ENCODE results near the gene TBC1D17. TPM values are rescaled to one million over a fixed set of nuclear protein-coding genes. Genes with fewer than 3 reads are reported as not detected.
"Not testable (repeated sequence)": the region's sequence is repeated elsewhere in the genome, so short reads cannot be mapped to it uniquely, and the experiment has no call there.

Gene TBC1D17
- total and polyA plus RNA-seq, 11 donors: 30.1 to 54.8 (median 38.1) TPM

GRCh38 chr19:49923055-49924003 is 45.8 kb downstream of the TBC1D17 start:
- Histone ChIP-seq H3K4me3 (no peak overlapping the region), H3K27me3 (no peaks in the 10 kb centered on the region), H3K4me1 (peaks cover 0 to 63% (median 19%) of the 10 kb centered on the region in 12 donors), H3K36me3 (peaks cover 0 to 84% (median 42%) of the 10 kb centered on the region in 9 donors), H3K27ac (peak overlapping the region in 1 of 12 donors; percentile 63), H3K9me3 (no peaks in the 10 kb centered on the region)
- 87 to 91% (median 89%) methylated on average over 31 of the region's 31 CpGs for WGBS, 4 donors
- ATAC-seq: no peak
- no peak for TF ChIP-seq CTCF (IDR thresholded peaks at IDR 0.05)
- no peak for TF ChIP-seq POLR2A (IDR thresholded peaks at IDR 0.05)
- DNase-seq: peak in 1 of 5 donors; percentile 29
- intact Hi-C loops (cut with DNase I): no loop called here

- no peak for ATAC-seq
- H3K27ac ChIP-seq: peak overlapping the region in 1 of 12 donors; percentile 63
- no peaks in the 10 kb centered on the region for H3K27me3 ChIP-seq
- DNase-seq: no peak
- WGBS, 4 donors: 67 to 79% (median 76%) methylated on average over 18 to 25 of the region's 25 CpGs
- no peak overlapping the region for H3K4me3 ChIP-seq
- H3K9me3 ChIP-seq: no peaks in the 10 kb centered on the region
- peaks cover 0 to 79% (median 39%) of the 10 kb centered on the region in 9 donors for H3K36me3 ChIP-seq
- TF ChIP-seq POLR2A (IDR thresholded peaks at IDR 0.05) (no peak), CTCF (IDR thresholded peaks at IDR 0.05) (no peak)
- H3K4me1 ChIP-seq: peaks cover 0 to 64% (median 23%) of the 10 kb centered on the region in 12 donors
- intact Hi-C loops (cut with DNase I): no loop called here
These were observed 46.7 kb downstream of the TBC1D17 start for GRCh38 chr19:49924004-49924880.

GRCh38 chr19:49924881-49925210 is 47.3 kb downstream of the TBC1D17 start:
- H3K4me3 ChIP-seq, H3K9me3 ChIP-seq, H3K27me3 ChIP-seq, DNase-seq, ATAC-seq: not testable (repeated sequence)
- peak overlapping the region in 1 of 12 donors; percentile 63 for H3K27ac ChIP-seq
- WGBS, 4 donors: 94 to 100% (median 96%) methylated on average over 7 to 13 of the region's 13 CpGs
- intact Hi-C loops (cut with DNase I): loop anchor here in 1 of 10 donors (5.0 kb wide), 1 partner anchor 48 kb away; the partner anchor contains the start of genes AKT1S1 and TBC1D17
- peaks cover 0 to 64% (median 23%) of the 10 kb centered on the region in 12 donors for H3K4me1 ChIP-seq
- peaks cover 0 to 75% (median 37%) of the 10 kb centered on the region in 9 donors for H3K36me3 ChIP-seq

GRCh38 chr19:49925486-49925885 is 48.0 kb downstream of the TBC1D17 start:
- WGBS, 4 donors: 74 to 87% (median 77%) methylated on average over 5 of the region's 5 CpGs
- intact Hi-C loops (cut with DNase I): loop anchor here in 1 of 10 donors (5.0 kb wide), 1 partner anchor 48 kb away; the partner anchor contains the start of genes AKT1S1 and TBC1D17

More at GRCh38 chr19:49925486-49925885, 48.0 kb downstream of the TBC1D17 start:
- no peak for ATAC-seq
- no peaks in the 10 kb centered on the region for H3K27me3 ChIP-seq
- peaks cover 0 to 68% (median 37%) of the 10 kb centered on the region in 9 donors for H3K36me3 ChIP-seq
- no peak overlapping the region for H3K27ac ChIP-seq
- peaks cover 0 to 69% (median 26%) of the 10 kb centered on the region in 12 donors for H3K4me1 ChIP-seq
- no peak for DNase-seq
- no peak for TF ChIP-seq CTCF (IDR thresholded peaks at IDR 0.05)
- no peaks in the 10 kb centered on the region for H3K9me3 ChIP-seq
- no peak overlapping the region for H3K4me3 ChIP-seq

Measured in heart left ventricle (tissue), 16 donors.